ENCODE measurements around the gene AP4S1.
"Not testable (repeated sequence)": the region's sequence is repeated elsewhere in the genome, so short reads cannot be mapped to it uniquely, and the experiment has no call there.

Gene AP4S1

DNA sequence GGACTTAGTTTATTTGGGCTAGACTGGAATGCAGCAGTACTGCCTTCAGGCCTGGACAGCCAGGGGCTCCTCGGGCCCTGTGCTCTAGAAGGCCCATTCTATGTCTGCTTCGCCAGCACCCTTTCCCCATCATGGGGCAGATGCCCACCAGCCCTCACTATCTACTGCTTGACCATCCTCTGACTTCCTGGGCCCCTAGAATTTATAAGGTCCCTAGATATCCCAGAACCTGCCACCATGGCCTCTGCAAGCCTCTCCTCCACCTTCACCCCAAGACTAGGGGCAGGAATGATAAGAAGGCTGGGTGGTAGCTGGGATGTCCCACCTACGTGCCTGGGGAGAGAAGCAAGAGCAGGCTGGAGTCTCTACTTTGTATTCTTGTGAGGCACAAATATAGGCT is 59.6 kb downstream of the AP4S1 start:
- DNase-seq (ENCODE audit: low read depth, low spot score) = no peak

DNA sequence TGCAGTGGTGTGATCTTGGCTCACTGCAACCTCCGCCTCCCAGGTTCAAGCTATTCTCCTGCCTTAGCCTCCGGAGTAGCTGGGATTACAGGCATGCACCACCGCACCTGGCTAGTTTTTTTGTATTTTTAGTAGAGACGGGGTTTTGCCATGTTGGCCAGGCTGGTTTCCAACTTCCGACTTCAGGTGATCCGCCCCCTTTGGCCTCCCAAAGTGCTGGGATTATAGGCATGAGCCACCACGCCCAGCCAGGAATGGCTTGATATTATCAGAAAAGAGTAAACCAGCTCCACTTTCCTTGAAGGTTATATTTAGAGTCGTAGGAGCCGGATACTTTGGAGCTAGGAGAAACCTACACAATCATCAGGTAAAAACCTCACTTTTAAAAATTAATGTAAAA is 61.0 kb downstream of the AP4S1 start:
- not testable (repeated sequence) for DNase-seq (ENCODE audit: low read depth, low spot score)

DNA sequence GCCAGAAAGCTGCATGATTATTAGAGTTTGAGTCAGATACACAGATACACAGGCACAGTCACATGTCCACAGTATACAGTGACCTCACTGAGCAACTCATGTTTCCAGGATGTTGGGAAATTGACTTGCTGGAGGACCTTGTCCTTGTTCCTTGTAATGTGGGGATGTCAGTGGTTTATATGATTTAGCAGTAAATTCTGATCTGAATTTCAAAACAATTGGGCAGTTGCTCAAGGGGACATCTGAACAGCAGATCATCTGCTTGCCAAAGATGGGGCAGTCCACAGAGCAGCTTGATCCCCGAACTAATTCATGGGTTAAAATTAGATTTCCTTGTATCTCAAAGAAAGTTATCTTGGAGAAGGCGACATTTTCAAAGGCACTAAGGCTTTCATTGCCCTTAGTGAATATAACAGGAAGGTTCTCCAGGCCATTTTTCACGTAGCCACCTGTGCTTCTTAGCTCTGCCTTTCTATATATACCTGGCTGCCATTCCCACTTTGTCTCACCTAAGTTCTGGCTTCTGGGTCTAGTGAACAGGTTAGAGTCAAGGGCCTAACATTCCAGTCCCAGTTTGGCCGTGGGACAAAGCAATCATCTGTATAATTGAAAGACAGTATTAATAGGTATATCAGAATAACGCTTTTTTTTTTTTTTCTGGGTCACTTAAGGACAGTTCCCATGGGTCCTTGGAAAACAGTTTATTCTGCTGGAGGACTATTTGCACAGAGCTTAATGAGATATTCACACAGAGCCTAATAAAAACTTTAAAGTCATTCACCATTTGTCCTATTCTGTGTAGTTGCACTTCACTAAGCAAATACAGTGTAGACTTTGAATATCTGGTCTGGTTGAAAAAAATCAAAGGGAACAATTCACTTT is 65.7 kb downstream of the AP4S1 start:
- DNase-seq (ENCODE audit: low read depth, low spot score) = no peak

DNA sequence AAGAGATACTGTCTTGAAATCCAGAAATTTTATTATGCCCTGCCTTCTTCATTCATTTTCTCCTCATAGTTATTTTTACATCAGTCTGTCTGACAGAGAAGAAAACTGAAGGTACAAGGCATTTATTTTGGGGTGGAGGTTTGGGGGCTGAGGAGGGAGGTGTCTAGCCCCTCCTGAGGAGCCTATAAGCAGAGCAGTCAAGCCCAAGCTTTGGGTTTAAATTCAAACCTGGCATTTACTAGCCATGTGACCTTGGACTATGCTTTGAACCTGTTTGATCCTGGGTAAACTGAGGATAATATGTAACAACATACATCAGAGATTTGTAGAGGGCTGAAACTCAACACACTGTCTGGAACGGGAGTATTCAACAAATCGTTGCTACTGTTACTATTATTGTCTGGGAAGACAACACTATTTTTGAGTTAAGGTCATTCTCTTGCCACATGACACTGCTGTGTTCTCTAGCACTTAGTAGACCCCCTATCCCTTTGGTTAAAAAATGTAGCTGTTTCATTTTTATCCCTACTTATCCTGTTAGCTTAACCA is 66.8 kb downstream of the AP4S1 start:
- no peak for DNase-seq (ENCODE audit: low read depth, low spot score)

DNA sequence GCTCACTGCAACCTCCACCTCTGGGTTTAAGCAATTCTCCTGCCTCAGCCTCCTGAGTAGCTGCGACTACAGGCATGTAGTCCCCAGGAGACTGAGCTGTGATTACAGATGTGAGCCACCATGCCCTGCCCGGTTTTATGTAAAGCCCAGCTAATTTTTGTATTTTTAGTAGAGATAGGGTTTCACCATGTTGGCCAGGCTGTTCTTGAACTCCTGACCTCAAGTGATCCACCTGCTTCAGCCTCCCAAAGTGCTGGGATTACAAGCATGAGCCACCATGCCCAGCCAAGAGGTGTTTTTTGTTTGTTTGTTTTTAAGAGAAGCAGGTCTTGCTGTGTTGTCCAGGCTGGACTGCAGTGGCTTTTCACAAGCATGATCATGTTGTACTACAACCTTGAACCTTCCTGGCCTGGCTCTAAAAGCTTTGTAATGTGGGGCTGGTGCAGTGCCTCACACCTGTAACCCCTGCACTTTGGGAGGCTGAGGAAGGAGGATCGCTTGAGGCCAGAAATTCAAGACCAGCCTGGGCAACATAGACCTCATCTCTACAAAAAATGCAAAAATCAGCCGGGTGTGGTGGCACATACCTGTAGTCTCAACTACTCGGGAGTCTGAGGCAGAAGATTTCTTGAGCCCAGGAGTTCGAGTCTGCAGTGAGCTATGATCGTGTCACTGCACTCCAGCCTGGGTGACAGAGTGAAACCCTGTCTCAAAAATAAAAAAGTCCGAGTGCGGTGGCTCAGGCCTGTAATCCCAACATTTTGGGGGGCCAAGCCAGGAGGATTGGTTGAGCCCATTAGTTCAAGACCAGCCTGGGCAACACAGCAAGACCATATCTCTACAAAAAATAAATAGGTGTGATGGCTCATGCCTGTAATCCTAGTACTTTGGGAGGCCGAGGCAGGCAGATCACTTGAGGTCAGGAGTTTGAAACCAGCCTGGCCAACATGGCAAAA is 68.7 kb downstream of the AP4S1 start:
- DNase-seq (ENCODE audit: low read depth, low spot score) = not testable (repeated sequence)

DNA sequence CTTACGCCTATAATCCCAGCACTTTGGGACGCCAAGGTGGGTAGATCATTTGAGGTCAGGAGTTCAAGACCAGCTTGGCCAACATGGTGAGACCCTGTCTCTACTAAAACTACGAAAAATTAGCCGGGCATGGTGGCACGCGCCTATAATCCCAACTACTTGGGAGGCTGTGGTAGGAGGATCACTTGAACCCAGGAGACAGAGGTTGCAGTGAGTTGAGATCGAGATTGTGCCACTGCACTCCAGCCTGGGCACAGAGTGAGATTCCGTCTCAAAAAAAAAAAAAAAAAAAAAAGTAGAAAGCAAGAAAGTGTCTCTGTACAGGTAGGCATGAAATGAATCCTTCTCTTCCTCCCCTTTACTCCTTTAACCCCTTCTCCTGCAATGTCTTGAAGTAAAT is 70.4 kb downstream of the AP4S1 start:
- DNase-seq (ENCODE audit: low read depth, low spot score) = not testable (repeated sequence)

DNA sequence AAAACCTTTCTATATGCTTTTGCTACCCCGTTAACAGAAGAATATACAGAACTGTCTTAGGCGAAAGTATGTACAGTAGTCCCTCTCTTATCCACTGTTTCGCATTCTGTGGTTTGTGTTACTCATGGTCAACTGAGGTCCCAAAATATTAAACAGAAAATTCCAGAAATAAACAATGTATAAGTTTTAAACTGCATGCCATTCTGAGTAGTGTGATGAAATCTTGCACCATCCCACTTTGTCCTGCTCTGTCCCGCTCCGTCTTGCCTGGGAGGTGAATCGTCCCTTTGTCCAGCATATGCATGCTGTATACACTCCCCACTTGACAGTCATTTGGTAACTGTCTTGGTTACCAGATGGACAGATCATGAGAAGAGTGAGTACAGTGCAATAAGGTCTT is 70.8 kb downstream of the AP4S1 start:
- DNase-seq (ENCODE audit: low read depth, low spot score) = no peak

DNA sequence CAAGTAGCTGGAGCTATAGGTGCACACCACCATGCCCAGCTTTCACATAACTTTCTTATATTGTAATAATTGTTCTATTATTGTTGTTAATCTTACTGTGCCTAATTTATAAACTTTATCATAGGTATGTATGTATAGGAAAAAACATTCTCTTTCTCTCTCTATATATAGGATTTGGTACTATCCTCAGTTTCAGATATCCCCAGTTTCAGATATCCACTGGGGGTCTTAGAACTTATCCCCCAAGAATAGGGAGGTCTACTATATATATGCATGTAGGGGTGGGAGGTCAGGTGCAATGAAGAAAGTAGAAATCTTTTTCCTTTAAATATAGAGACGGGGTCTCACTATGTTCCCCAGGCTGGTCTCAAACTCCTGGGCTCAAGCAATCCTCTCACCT is 71.6 kb downstream of the AP4S1 start:
- no peak for DNase-seq (ENCODE audit: low read depth, low spot score)

DNA sequence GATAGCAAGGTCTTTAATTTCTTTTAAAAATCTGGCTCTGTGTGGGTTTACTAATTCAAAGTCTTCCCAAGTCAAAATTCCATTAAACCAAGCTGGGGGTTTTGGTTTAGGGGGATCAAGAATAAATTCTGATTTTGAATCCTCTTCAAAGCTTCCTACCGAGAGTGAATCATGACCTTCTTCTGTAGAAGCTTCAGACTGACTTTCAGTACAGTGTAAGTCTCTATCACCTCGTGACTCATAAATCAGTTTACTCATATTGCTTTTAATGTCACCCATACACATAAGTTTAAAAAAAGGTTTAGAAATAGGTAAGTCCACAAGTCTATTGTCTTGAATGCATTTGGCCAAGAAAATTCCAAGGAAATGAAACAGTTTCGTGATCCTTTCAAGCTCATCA is 81.3 kb downstream of the AP4S1 start:
- DNase-seq (ENCODE audit: low read depth, low spot score) = no peak

DNA sequence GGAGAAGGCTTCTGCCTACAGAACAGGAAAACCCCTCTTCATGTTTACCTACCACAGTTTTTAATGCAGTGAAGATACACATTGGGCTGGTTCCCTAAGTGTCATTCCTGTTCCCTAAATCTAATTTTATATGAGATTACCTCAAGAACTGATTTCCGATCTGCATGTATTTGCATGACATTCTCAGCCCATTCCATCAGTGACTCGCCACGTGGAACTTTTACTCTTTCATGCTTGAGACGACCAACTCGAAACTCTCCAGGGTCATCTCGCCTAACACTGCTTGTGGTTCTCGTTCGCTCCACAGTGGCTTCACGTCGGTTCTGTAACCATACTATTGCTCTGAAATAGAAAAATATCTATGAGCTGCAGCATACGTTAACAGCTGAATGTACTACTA is 83.8 kb downstream of the AP4S1 start:
- DNase-seq (ENCODE audit: low read depth, low spot score) = no peak

DNA sequence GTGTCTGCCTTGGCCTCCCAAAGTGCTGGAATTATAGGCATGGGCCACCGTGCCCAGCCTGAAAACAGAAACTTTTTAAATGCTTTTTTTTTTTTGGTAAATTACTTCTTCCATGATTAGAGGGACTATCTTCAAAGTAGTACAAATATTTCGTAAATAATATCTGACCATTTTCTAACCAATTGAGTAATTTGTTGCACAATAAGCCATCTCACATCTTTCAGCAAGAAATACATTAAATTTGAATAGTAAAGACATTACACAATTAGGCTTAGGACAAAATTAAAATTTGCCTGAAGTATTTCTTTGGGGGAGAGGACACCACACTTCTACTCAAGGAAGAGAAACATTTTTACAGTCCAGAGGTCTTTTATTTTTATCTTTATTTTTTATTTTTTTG is 85.4 kb downstream of the AP4S1 start:
- no peak for DNase-seq (ENCODE audit: low read depth, low spot score)

DNA sequence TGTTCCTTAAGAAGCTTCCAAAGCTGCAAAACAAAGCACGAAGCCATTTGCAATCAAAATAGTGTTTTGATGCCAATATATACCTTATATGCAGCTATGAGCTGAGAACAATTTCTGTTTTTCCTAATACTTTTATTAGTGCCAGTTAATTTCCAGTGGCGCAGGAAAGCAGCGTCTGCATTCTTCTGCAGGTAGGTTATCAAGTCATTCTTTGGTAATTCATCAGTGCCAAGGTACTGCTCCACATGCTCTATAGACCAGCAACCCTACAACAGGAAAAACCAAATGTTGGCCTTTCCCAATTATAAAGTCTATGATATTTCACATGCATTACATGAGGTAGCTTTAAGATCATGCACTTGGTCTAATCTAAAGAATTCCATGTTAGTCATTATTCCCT is 88.3 kb downstream of the AP4S1 start:
- DNase-seq (ENCODE audit: low read depth, low spot score) = no peak

DNA sequence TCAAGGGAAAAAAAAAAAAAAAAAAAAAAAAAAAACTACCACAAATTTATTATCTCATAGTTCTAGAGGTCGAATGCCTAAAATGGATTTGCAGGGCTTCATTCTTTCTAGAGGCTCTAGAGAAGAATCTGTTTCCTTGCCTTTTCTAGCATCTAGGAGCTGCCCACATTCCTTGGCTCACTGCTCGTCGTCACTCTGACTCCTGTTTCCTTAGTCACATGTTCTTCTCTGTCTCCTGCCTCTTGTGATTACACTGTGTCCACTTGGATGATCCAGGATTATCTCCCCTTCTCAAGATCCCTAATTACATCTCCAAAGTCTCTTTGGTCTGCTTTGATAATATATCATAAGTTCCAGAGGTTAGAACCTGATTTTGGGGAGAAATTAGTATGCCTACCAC is 93.4 kb downstream of the AP4S1 start:
- no peak for DNase-seq (ENCODE audit: low read depth, low spot score)

DNA sequence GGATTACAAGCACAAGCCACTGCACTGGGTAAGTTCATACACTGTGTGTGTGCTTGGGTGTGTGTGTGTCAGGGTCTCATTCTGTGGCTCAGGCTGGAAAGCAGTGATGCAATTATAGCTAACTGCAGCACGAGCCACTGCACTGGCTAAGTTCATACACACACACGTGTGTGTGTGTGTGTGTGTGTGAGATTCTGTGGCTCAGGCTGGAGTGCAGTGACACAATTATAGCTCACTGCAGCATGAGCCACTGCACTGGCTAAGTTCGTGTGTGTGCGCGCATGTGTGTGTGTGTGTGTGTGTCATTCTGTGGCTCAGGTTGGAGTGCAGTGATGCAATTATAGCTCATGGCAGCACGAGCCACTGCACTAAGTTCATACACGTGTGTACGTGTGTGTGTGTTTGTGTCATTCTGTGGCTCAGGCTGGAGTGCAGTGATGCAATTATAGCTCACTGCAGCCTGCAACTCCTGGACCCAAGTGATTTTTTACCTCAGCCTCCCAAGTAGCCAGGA is 96.7 kb downstream of the AP4S1 start:
- no peak for DNase-seq (ENCODE audit: low read depth, low spot score)

DNA sequence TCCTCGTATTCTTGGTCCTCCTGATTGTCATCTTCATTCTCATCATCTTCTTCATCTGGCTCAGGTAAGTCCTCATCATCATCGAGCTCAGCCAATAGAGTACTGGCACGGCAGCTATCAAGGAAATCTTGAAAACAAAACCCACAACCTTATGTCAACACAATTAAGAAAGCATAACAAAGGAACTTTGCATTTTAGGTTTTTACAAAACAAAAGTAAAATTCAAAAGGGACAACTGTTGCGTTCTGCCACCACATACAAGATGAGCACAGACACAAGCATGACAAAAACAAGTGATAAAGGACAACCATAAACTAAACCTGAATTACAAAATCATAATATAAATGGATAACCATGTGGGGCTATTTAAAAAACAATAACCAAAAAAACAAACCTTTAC is 97.5 kb downstream of the AP4S1 start:
- peak; percentile 14 for DNase-seq (ENCODE audit: low read depth, low spot score)

DNA sequence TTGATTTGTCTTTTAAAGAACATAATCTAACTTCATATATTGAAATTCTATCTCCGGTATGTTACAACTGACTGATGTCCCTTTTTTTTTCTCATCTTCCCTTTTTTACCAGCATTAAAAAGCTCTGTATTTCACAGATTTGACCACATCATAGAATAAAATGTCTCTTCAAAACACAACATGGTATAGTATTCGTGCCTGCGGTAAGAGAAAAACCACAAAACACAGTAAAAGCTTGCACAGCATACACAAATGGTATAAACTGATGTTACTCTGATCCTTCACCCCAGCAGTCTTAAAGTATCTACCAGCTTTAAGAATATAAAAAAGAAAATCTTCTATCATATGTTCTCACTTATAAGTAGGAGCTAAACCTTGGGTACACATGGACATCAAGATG is 98.7 kb downstream of the AP4S1 start:
- no peak for DNase-seq (ENCODE audit: low read depth, low spot score)

DNA sequence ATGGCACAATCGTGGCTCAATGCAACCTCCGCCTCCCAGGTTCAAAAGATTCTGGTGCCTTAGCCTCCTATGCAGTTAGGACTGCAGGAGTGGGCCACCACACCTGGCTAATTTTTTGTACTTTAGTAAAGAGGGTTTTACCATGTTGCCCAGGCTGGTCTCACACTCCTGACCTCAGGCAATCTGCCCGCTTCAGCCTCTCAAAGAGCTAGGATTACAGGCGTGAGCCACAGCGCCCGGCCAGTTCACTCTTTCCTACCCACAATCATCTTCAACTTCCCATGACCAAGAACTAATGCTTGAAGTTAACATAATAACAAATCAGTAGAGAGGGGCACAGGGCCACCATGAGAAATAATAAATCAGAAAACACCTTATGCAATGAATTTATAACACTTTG is 99.8 kb downstream of the AP4S1 start:
- DNase-seq (ENCODE audit: low read depth, low spot score) = no peak

DNA sequence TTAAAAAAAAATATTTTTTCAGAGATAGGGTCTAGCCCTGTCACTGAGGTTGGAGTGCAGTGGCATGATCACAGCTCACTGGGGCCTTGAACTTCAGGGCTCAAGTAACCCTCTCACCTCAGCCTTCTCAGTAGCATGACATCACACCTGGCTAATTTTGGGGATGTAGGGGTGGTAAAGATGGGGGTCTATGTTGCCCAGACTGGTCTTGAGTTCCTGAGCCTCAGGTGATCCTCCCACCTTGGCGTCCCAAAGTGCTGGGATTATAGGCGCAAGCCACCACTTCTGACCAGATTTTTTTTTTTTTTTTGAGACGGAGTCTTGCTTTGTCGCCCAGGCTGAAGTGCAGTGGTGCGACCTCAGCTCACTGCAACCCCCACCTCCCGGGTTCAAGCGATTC is 101.2 kb downstream of the AP4S1 start:
- DNase-seq (ENCODE audit: low read depth, low spot score) = no peak

DNA sequence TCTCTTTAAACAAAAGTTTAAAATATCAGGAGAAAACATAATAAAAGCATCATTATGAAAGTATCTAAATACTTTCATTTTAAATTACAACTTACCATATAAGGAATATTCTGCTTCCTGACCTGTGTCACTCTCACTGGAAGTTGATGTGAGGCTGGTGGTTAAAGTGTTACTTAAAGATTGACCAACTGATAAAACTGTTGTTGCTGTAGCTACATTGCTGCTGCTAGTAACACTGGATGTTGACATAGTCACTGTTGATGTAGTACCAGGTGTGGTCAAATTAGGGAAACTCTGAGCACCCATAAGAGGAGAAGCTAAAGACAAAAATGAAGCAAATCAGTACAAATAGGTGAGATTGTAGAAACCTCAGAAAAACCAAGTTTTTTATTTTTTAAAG is 102.2 kb downstream of the AP4S1 start:
- no peak for DNase-seq (ENCODE audit: low read depth, low spot score)

DNA sequence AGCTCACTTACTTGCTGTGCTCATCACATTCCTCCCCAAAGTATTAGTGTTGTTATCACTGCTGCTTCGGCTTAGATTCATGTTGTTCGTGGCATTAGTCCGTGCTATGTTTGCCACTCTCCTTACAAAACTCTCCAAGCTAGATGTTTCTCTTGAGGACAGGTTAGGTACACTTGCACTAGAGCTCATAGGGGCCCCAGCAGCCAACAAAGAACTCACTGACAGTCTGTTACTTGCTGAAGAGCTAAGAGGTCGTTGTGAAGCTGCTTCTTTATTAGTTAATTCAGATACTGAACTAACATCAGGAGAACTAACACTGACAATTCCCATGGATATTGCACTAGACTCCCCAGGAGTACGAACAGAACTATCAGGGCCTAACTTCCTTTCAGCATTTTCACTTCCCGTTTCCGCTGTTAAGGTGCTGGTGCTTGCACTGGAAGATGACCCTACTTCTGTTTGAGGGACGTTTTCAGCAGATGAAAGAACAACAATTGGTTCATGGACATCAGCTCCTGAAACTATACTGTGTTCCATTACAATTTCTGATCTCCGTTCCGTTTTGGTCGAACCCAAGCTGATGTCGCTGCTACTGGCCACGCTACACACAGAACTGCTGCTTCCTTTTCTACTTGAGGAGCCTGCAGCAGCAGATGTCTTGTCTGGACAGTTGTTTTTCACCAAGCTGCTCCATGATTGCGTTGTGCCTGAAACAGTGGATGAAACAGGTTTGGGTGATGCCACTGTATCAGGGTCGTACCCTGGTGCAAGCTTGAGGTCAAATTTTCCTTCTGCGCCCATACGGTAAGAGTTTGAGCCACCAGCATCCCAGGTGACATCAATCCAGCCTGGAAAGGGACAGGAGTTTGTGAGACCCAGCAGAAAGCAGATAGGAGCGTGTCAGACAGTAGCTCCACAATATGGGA is 103.4 kb downstream of the AP4S1 start:
- DNase-seq (ENCODE audit: low read depth, low spot score) = no peak

DNA sequence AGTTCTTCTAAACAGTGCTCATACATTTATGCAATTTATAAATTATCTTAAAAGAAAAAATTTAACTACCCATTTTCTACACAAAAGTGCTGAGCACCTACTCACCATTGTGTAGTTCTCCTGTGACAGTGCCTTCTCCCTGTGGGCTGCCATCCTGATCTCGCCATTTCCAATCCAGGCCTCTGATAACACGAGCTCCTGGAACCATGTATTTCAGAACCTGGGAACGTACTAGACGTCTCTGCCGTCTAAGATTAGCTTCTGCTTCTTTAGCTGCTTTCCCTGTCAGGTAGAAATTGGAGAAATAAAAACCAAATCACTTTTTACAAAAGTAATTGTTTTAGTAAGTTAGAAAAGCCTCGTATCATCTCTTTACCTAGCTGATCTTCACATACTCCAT is 107.7 kb downstream of the AP4S1 start:
- no peak for DNase-seq (ENCODE audit: low read depth, low spot score)

Measured in ELF-1 (cell line).